ENCODE data around the gene OR5H15.
"Not testable (repeated sequence)": the region's sequence is repeated elsewhere in the genome, so short reads cannot be mapped to it uniquely, and the experiment has no call there.

OR5H15 gene
- total RNA-seq, result 0 reads per million in 3 donors

- Histone ChIP-seq H3K4me1 (ENCODE audit: control insufficient read depth, insufficient read depth, low read length, poor library complexity, severe bottlenecking) (no peaks in the 10 kb centered on the region), H3K9me3 (ENCODE audit: control insufficient read depth, low read length) (no peaks in the 10 kb centered on the region), H3K36me3 (ENCODE audit: control insufficient read depth, insufficient read depth, low read length) (no peaks in the 10 kb centered on the region), H3K4me3 (ENCODE audit: insufficient read depth, low read depth, low read length, poor library complexity, severe bottlenecking) (no peak within 1 kb of the TSS), H3K27me3 (replicated peaks; ENCODE audit: control insufficient read depth, insufficient read depth, low read length, poor library complexity, severe bottlenecking) (no peaks in the 10 kb centered on the region), H3K27ac (ENCODE audit: insufficient read depth, low read length, poor library complexity, severe bottlenecking) (no peak within 1 kb of the TSS)
- no peak for DNase-seq
These were observed at the start of gene OR5H15 for GRCh38 chr3:98166396-98166795. Gene OR5H15 (plus strand): TSS chr3:98166696. CDS start chr3:98168700, 2,004 bp downstream.

GRCh38 chr3:98130421-98130820 is 36.1 kb upstream of the OR5H15 start, which contains the start of gene OR5H1:
Gene OR5H1 (plus strand): TSS chr3:98130721. CDS start chr3:98132698, 1,977 bp downstream.
- no peaks in the 10 kb centered on the region for H3K36me3 ChIP-seq (ENCODE audit: control insufficient read depth, insufficient read depth, low read length)
- no peaks in the 10 kb centered on the region for H3K27me3 ChIP-seq (replicated peaks; ENCODE audit: control insufficient read depth, insufficient read depth, low read length, poor library complexity, severe bottlenecking)
- no peaks in the 10 kb centered on the region for H3K4me1 ChIP-seq (ENCODE audit: control insufficient read depth, insufficient read depth, low read length, poor library complexity, severe bottlenecking)
- DNase-seq, result no peak
- H3K27ac ChIP-seq (ENCODE audit: insufficient read depth, low read length, poor library complexity, severe bottlenecking), result no peak within 1 kb of the TSS
- H3K4me3 ChIP-seq (ENCODE audit: insufficient read depth, low read depth, low read length, poor library complexity, severe bottlenecking), result no peak within 1 kb of the TSS
- H3K9me3 ChIP-seq (ENCODE audit: control insufficient read depth, low read length), result no peaks in the 10 kb centered on the region

GRCh38 chr3:98136631-98137030 is 29.9 kb upstream of the OR5H15 start:
- DNase-seq, result no peak
- Histone ChIP-seq H3K36me3 (ENCODE audit: control insufficient read depth, insufficient read depth, low read length) (no peaks in the 10 kb centered on the region), H3K4me1 (ENCODE audit: control insufficient read depth, insufficient read depth, low read length, poor library complexity, severe bottlenecking) (no peaks in the 10 kb centered on the region), H3K27ac (ENCODE audit: insufficient read depth, low read length, poor library complexity, severe bottlenecking) (no peak overlapping the region), H3K27me3 (replicated peaks; ENCODE audit: control insufficient read depth, insufficient read depth, low read length, poor library complexity, severe bottlenecking) (no peaks in the 10 kb centered on the region), H3K4me3 (ENCODE audit: insufficient read depth, low read depth, low read length, poor library complexity, severe bottlenecking) (no peak overlapping the region), H3K9me3 (ENCODE audit: control insufficient read depth, low read length) (no peaks in the 10 kb centered on the region)

- H3K4me3 ChIP-seq (ENCODE audit: insufficient read depth, low read depth, low read length, poor library complexity, severe bottlenecking); H3K27me3 ChIP-seq (replicated peaks; ENCODE audit: control insufficient read depth, insufficient read depth, low read length, poor library complexity, severe bottlenecking); H3K9me3 ChIP-seq (ENCODE audit: control insufficient read depth, low read length); H3K36me3 ChIP-seq (ENCODE audit: control insufficient read depth, insufficient read depth, low read length); H3K27ac ChIP-seq (ENCODE audit: insufficient read depth, low read length, poor library complexity, severe bottlenecking); DNase-seq; H3K4me1 ChIP-seq (ENCODE audit: control insufficient read depth, insufficient read depth, low read length, poor library complexity, severe bottlenecking): not testable (repeated sequence)
These were observed 28.5 kb upstream of the OR5H15 start for GRCh38 chr3:98137826-98138557.

- DNase-seq, result no peak
- H3K4me3 ChIP-seq (ENCODE audit: insufficient read depth, low read depth, low read length, poor library complexity, severe bottlenecking), result no peak overlapping the region
- H3K27ac ChIP-seq (ENCODE audit: insufficient read depth, low read length, poor library complexity, severe bottlenecking), result no peak overlapping the region
- H3K4me1 ChIP-seq (ENCODE audit: control insufficient read depth, insufficient read depth, low read length, poor library complexity, severe bottlenecking), result no peaks in the 10 kb centered on the region
- H3K36me3 ChIP-seq (ENCODE audit: control insufficient read depth, insufficient read depth, low read length), result no peaks in the 10 kb centered on the region
- H3K9me3 ChIP-seq (ENCODE audit: control insufficient read depth, low read length), result no peaks in the 10 kb centered on the region
- H3K27me3 ChIP-seq (replicated peaks; ENCODE audit: control insufficient read depth, insufficient read depth, low read length, poor library complexity, severe bottlenecking), result no peaks in the 10 kb centered on the region
These were observed 26.0 kb upstream of the OR5H15 start for GRCh38 chr3:98140531-98140930.

GRCh38 chr3:98147179-98147578 is 19.3 kb upstream of the OR5H15 start, which contains the start of gene OR5H14:
Gene OR5H14 (plus strand): TSS chr3:98147479. CDS start chr3:98149386, 1,907 bp downstream.
- Histone ChIP-seq H3K4me1 (ENCODE audit: control insufficient read depth, insufficient read depth, low read length, poor library complexity, severe bottlenecking) (no peaks in the 10 kb centered on the region), H3K27ac (ENCODE audit: insufficient read depth, low read length, poor library complexity, severe bottlenecking) (no peak within 1 kb of the TSS)
- DNase-seq, result no peak

GRCh38 chr3:98148751-98149150 is 17.7 kb upstream of the OR5H15 start:
- no peaks in the 10 kb centered on the region for H3K36me3 ChIP-seq (ENCODE audit: control insufficient read depth, insufficient read depth, low read length)
- no peaks in the 10 kb centered on the region for H3K27me3 ChIP-seq (replicated peaks; ENCODE audit: control insufficient read depth, insufficient read depth, low read length, poor library complexity, severe bottlenecking)
- no peak for DNase-seq
- no peaks in the 10 kb centered on the region for H3K4me1 ChIP-seq (ENCODE audit: control insufficient read depth, insufficient read depth, low read length, poor library complexity, severe bottlenecking)
- no peak overlapping the region for H3K4me3 ChIP-seq (ENCODE audit: insufficient read depth, low read depth, low read length, poor library complexity, severe bottlenecking)
- H3K9me3 ChIP-seq (ENCODE audit: control insufficient read depth, low read length), result no peaks in the 10 kb centered on the region
- H3K27ac ChIP-seq (ENCODE audit: insufficient read depth, low read length, poor library complexity, severe bottlenecking), result no peak overlapping the region

More at GRCh38 chr3:98147179-98147578, 19.3 kb upstream of the OR5H15 start, which contains the start of gene OR5H14:
- H3K27me3 ChIP-seq (replicated peaks; ENCODE audit: control insufficient read depth, insufficient read depth, low read length, poor library complexity, severe bottlenecking), result no peaks in the 10 kb centered on the region
- H3K4me3 ChIP-seq (ENCODE audit: insufficient read depth, low read depth, low read length, poor library complexity, severe bottlenecking), result no peak within 1 kb of the TSS
- H3K9me3 ChIP-seq (ENCODE audit: control insufficient read depth, low read length), result no peaks in the 10 kb centered on the region
- no peaks in the 10 kb centered on the region for H3K36me3 ChIP-seq (ENCODE audit: control insufficient read depth, insufficient read depth, low read length)

GRCh38 chr3:98149456-98149855 is 17.0 kb upstream of the OR5H15 start:
- DNase-seq, result not testable (repeated sequence)

GRCh38 chr3:98151241-98151640 is 15.3 kb upstream of the OR5H15 start:
- no peaks in the 10 kb centered on the region for H3K4me1 ChIP-seq (ENCODE audit: control insufficient read depth, insufficient read depth, low read length, poor library complexity, severe bottlenecking)
- no peak overlapping the region for H3K4me3 ChIP-seq (ENCODE audit: insufficient read depth, low read depth, low read length, poor library complexity, severe bottlenecking)
- H3K36me3 ChIP-seq (ENCODE audit: control insufficient read depth, insufficient read depth, low read length), result no peaks in the 10 kb centered on the region
- no peaks in the 10 kb centered on the region for H3K27me3 ChIP-seq (replicated peaks; ENCODE audit: control insufficient read depth, insufficient read depth, low read length, poor library complexity, severe bottlenecking)
- H3K27ac ChIP-seq (ENCODE audit: insufficient read depth, low read length, poor library complexity, severe bottlenecking), result no peak overlapping the region
- no peak for DNase-seq
- no peaks in the 10 kb centered on the region for H3K9me3 ChIP-seq (ENCODE audit: control insufficient read depth, low read length)

More at GRCh38 chr3:98149456-98149855, 17.0 kb upstream of the OR5H15 start:
- H3K36me3 ChIP-seq (ENCODE audit: control insufficient read depth, insufficient read depth, low read length); H3K27ac ChIP-seq (ENCODE audit: insufficient read depth, low read length, poor library complexity, severe bottlenecking); H3K9me3 ChIP-seq (ENCODE audit: control insufficient read depth, low read length); H3K4me1 ChIP-seq (ENCODE audit: control insufficient read depth, insufficient read depth, low read length, poor library complexity, severe bottlenecking); H3K4me3 ChIP-seq (ENCODE audit: insufficient read depth, low read depth, low read length, poor library complexity, severe bottlenecking); H3K27me3 ChIP-seq (replicated peaks; ENCODE audit: control insufficient read depth, insufficient read depth, low read length, poor library complexity, severe bottlenecking): not testable (repeated sequence)

GRCh38 chr3:98171071-98171470 is 4.6 kb downstream of the OR5H15 start:
- H3K36me3 ChIP-seq (ENCODE audit: control insufficient read depth, insufficient read depth, low read length), result no peaks in the 10 kb centered on the region
- no peaks in the 10 kb centered on the region for H3K27me3 ChIP-seq (replicated peaks; ENCODE audit: control insufficient read depth, insufficient read depth, low read length, poor library complexity, severe bottlenecking)
- DNase-seq, result no peak
- no peaks in the 10 kb centered on the region for H3K4me1 ChIP-seq (ENCODE audit: control insufficient read depth, insufficient read depth, low read length, poor library complexity, severe bottlenecking)
- H3K4me3 ChIP-seq (ENCODE audit: insufficient read depth, low read depth, low read length, poor library complexity, severe bottlenecking), result no peak overlapping the region
- no peak overlapping the region for H3K27ac ChIP-seq (ENCODE audit: insufficient read depth, low read length, poor library complexity, severe bottlenecking)
- H3K9me3 ChIP-seq (ENCODE audit: control insufficient read depth, low read length), result no peaks in the 10 kb centered on the region

All from effector memory CD4-positive, alpha-beta T cell (primary cell).